Neural progenitor cell (in vitro differentiated cells): ENCODE measurements around the gene PKN1.

Experiments
- CTCF ChIP-seq: fragments of 200-600 bp; sonication (generic); IDR thresholded peaks from 2 replicates; pipeline ENCODE4 v1.5.1; 2017; ENCODE audit warnings: antibody characterized with exemption, mild to moderate bottlenecking
- EZH2 ChIP-seq: fragments of 200-600 bp; sonication (generic); IDR thresholded peaks from 2 replicates; pipeline ENCODE4 v1.6.1; 2017; ENCODE audit warnings: antibody characterized with exemption, mild to moderate bottlenecking, moderate library complexity

- no peak for TF ChIP-seq CTCF
- TF ChIP-seq EZH2, result no peak
Measured at GRCh38 chr19:14434543-14435319, 1.6 kb downstream of the PKN1 start.
